Lower leg skin (tissue), 3 donors: ENCODE results near the gene EPHB2.

ENCODE experiments used
- POLR2A ChIP-seq, 2 donors: fragments of 450-650 bp; IDR thresholded peaks; one replicate each; pipeline ENCODE4 v1.6.1; 2016 to 2017; ENCODE audit warnings: antibody characterized with exemption in 2 of 2, mild to moderate bottlenecking in 1 of 2, moderate library complexity in 1 of 2
- TF ChIP-seq, protein P1 (sequence below), 3 donors: fragments of 450-650 bp; IDR thresholded peaks; one replicate each; pipeline ENCODE4 v1.5.1; 2016; ENCODE audit warnings: antibody characterized with exemption in 3 of 3, mild to moderate bottlenecking in 3 of 3, moderate library complexity in 2 of 3

DNA sequence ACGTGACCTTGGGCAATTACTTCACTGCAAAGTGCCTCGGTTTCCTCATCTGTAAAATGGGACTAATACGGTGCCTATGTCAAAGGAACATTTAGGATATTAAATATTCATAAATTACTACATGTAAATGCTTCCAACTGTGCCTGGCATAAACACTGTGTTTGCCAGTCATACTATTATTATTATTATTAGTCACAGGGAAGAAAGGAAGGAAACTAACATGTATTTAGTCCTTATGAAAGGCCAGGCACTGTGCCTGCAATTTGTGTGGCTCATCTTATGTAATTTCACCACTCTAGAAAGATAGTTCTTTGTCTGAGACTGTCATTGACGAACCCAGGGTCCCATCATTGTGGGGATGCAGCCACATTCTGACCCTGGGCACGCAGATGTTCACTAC is 45.0 kb downstream of the EPHB2 start:
- no peak for TF ChIP-seq POLR2A (IDR thresholded peaks at IDR 0.05)
- TF ChIP-seq, protein P1, sequence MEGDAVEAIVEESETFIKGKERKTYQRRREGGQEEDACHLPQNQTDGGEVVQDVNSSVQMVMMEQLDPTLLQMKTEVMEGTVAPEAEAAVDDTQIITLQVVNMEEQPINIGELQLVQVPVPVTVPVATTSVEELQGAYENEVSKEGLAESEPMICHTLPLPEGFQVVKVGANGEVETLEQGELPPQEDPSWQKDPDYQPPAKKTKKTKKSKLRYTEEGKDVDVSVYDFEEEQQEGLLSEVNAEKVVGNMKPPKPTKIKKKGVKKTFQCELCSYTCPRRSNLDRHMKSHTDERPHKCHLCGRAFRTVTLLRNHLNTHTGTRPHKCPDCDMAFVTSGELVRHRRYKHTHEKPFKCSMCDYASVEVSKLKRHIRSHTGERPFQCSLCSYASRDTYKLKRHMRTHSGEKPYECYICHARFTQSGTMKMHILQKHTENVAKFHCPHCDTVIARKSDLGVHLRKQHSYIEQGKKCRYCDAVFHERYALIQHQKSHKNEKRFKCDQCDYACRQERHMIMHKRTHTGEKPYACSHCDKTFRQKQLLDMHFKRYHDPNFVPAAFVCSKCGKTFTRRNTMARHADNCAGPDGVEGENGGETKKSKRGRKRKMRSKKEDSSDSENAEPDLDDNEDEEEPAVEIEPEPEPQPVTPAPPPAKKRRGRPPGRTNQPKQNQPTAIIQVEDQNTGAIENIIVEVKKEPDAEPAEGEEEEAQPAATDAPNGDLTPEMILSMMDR (IDR thresholded peaks at IDR 0.05) = no peak
